ENCODE results near the gene BPHL.

Gene BPHL

DNA sequence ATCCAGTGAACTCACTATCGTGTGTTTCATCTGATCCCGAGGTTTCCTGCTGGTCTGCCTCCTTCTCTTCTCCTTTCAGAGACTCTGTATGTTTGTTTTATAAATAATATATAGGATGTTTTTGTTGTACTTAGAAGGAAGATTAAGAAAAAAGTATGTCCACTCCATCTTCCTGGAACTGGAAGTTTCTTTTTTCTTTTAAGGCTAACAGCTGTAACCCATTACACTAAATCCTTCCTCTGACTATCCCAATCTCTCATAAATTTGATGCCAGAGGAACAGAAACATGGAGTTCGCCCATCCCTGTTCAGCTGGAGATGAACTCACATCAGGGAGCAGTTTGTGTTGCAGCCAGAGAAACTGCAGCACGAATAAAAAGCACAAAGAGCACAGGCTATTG is 29.5 kb upstream of the BPHL start:
- Histone ChIP-seq H3K4me3 (ENCODE audit: low read length) (no peak overlapping the region), H3K9me3 (ENCODE audit: insufficient read depth, low read length) (no peaks in the 10 kb centered on the region), H3K27me3 (ENCODE audit: low read depth, low read length) (no peaks in the 10 kb centered on the region), H3K27ac (ENCODE audit: low read length) (no peak overlapping the region), H3K4me1 (ENCODE audit: low read length) (no peaks in the 10 kb centered on the region), H2AFZ (ENCODE audit: low read depth, low read length) (no peak overlapping the region), H3K4me2 (ENCODE audit: low read length) (no peak overlapping the region), H3K36me3 (replicated peaks; ENCODE audit: low read depth, low read length) (peaks cover 3% of the 10 kb centered on the region), H3K9ac (ENCODE audit: low read length) (no peak overlapping the region), H3K79me2 (ENCODE audit: low read length) (no peaks in the 10 kb centered on the region), H4K20me1 (ENCODE audit: insufficient read depth, low read length) (no peaks in the 10 kb centered on the region)
- no peak for TF ChIP-seq EZH2phosphoT487 (IDR thresholded peaks at IDR 0.05; ENCODE audit: low read depth)
- TF ChIP-seq, protein P1, sequence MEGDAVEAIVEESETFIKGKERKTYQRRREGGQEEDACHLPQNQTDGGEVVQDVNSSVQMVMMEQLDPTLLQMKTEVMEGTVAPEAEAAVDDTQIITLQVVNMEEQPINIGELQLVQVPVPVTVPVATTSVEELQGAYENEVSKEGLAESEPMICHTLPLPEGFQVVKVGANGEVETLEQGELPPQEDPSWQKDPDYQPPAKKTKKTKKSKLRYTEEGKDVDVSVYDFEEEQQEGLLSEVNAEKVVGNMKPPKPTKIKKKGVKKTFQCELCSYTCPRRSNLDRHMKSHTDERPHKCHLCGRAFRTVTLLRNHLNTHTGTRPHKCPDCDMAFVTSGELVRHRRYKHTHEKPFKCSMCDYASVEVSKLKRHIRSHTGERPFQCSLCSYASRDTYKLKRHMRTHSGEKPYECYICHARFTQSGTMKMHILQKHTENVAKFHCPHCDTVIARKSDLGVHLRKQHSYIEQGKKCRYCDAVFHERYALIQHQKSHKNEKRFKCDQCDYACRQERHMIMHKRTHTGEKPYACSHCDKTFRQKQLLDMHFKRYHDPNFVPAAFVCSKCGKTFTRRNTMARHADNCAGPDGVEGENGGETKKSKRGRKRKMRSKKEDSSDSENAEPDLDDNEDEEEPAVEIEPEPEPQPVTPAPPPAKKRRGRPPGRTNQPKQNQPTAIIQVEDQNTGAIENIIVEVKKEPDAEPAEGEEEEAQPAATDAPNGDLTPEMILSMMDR (IDR thresholded peaks at IDR 0.05; ENCODE audit: low read depth, low read length): no peak

DNA sequence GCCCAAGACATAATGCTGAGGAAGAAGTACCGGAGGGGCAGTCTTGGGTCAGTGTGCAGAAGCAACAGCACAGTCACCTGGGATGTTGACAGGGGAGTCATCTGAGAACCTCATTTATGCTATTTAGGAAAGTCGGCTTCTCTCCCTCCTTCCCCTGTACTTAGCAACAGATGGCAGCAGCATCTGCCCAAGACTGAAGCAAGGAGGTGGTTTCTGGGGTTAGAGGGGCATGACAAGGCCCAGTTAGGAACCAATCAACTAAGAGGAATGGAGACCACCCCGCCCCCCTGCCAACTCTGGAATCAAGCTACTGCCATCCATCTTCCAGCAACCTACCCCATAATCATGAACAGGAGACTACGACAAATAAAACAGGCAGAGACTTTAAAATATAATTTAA is 28.5 kb upstream of the BPHL start:
- Histone ChIP-seq H3K27ac (ENCODE audit: low read length) (no peak overlapping the region), H3K27me3 (ENCODE audit: low read depth, low read length) (no peaks in the 10 kb centered on the region), H3K9ac (ENCODE audit: low read length) (no peak overlapping the region), H3K4me3 (ENCODE audit: low read length) (no peak overlapping the region), H3K4me1 (ENCODE audit: low read length) (no peaks in the 10 kb centered on the region), H3K36me3 (replicated peaks; ENCODE audit: low read depth, low read length) (peaks cover 1% of the 10 kb centered on the region), H4K20me1 (ENCODE audit: insufficient read depth, low read length) (no peaks in the 10 kb centered on the region), H3K4me2 (ENCODE audit: low read length) (no peak overlapping the region), H3K79me2 (ENCODE audit: low read length) (no peaks in the 10 kb centered on the region), H2AFZ (ENCODE audit: low read depth, low read length) (no peak overlapping the region), H3K9me3 (ENCODE audit: insufficient read depth, low read length) (no peaks in the 10 kb centered on the region)
- TF ChIP-seq, protein P1 (IDR thresholded peaks at IDR 0.05; ENCODE audit: low read depth, low read length): no peak
- TF ChIP-seq EZH2phosphoT487 (IDR thresholded peaks at IDR 0.05; ENCODE audit: low read depth): no peak

DNA sequence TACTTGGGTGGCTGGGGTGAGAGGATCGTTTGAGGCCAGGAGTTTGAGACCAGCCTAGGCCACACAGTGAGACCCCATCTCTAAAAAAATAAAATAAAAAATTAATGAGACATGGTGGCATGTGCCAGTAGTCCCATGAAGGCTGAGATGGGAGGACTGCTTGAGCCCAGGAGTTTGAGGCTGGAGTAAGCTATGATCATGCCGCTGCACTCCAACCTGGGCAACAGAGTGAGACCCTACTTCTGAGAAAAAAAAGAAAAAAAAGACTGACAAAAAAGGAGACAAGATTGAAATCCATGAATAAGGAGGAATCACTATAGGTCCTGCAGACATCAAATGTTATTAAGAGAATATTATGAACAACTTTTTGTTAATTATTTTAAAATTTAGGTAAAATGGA is 23.7 kb upstream of the BPHL start:
- Histone ChIP-seq H3K27ac (ENCODE audit: low read length) (no peak overlapping the region), H3K79me2 (ENCODE audit: low read length) (no peaks in the 10 kb centered on the region), H3K4me3 (ENCODE audit: low read length) (no peak overlapping the region), H3K4me1 (ENCODE audit: low read length) (no peaks in the 10 kb centered on the region), H2AFZ (ENCODE audit: low read depth, low read length) (no peak overlapping the region), H3K9ac (ENCODE audit: low read length) (no peak overlapping the region), H4K20me1 (ENCODE audit: insufficient read depth, low read length) (no peaks in the 10 kb centered on the region), H3K9me3 (ENCODE audit: insufficient read depth, low read length) (no peaks in the 10 kb centered on the region), H3K4me2 (ENCODE audit: low read length) (no peak overlapping the region), H3K36me3 (replicated peaks; ENCODE audit: low read depth, low read length) (no peaks in the 10 kb centered on the region), H3K27me3 (ENCODE audit: low read depth, low read length) (no peaks in the 10 kb centered on the region)
- TF ChIP-seq, protein P1 (IDR thresholded peaks at IDR 0.05; ENCODE audit: low read depth, low read length): no peak
- TF ChIP-seq EZH2phosphoT487 (IDR thresholded peaks at IDR 0.05; ENCODE audit: low read depth): no peak

DNA sequence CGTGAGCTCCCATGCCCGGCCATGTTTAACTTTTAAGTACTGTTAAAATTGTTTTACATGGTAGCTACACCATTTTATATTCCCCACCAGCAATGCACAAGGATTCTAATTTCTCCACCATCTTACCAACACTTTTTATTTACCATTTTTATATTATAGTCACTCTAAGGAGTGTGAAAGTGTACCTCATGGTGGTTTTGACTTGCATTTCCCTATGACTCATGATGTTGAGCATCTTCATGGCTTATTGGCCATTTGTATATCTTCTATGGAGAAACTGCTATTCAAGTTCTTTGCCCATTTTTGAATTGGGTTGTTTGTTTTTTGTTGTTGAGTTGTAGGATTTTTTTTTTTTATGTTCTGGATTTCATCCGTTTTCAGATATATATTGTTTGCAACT is 15.6 kb upstream of the BPHL start:
- Histone ChIP-seq H3K36me3 (replicated peaks; ENCODE audit: low read depth, low read length) (peaks cover 7% of the 10 kb centered on the region), H3K79me2 (ENCODE audit: low read length) (no peaks in the 10 kb centered on the region), H3K27me3 (ENCODE audit: low read depth, low read length) (no peaks in the 10 kb centered on the region), H3K9ac (ENCODE audit: low read length) (no peak overlapping the region), H3K4me1 (ENCODE audit: low read length) (no peaks in the 10 kb centered on the region), H4K20me1 (ENCODE audit: insufficient read depth, low read length) (no peaks in the 10 kb centered on the region), H3K9me3 (ENCODE audit: insufficient read depth, low read length) (no peaks in the 10 kb centered on the region), H3K4me2 (ENCODE audit: low read length) (no peak overlapping the region), H3K27ac (ENCODE audit: low read length) (no peak overlapping the region), H2AFZ (ENCODE audit: low read depth, low read length) (no peak overlapping the region), H3K4me3 (ENCODE audit: low read length) (no peak overlapping the region)
- TF ChIP-seq, protein P1 (IDR thresholded peaks at IDR 0.05; ENCODE audit: low read depth, low read length): no peak
- no peak for TF ChIP-seq EZH2phosphoT487 (IDR thresholded peaks at IDR 0.05; ENCODE audit: low read depth)
